Right hindlimb (tissue), 1 donor: ENCODE results near the gene RAB40C.

Source experiments
- DNase-seq: peaks from one replicate; pipeline ENCODE4 v3.0.0-alpha.2; 2018

Gene RAB40C

GRCh38 chr16:633336-634050, 43.6 kb downstream of the RAB40C start:
- DNase-seq = no peak

GRCh38 chr16:634051-634670, 44.3 kb downstream of the RAB40C start:
- DNase-seq = no peak

GRCh38 chr16:634996-635395, 45.1 kb downstream of the RAB40C start:
- DNase-seq = no peak

GRCh38 chr16:635573-636205, 45.8 kb downstream of the RAB40C start:
- no peak for DNase-seq

- peak; percentile 96 for DNase-seq
These were observed 46.6 kb downstream of the RAB40C start, which contains the start of gene METTL26 for GRCh38 chr16:636206-637080. Gene METTL26 (minus strand): TSS chr16:636305. CDS start chr16:636290, 15 bp downstream.

GRCh38 chr16:637081-638018, 47.5 kb downstream of the RAB40C start:
- no peak for DNase-seq

- no peak for DNase-seq
These were observed 48.2 kb downstream of the RAB40C start for GRCh38 chr16:638034-638543.

GRCh38 chr16:638836-639235, 49.0 kb downstream of the RAB40C start:
- no peak for DNase-seq

- no peak for DNase-seq
These were observed 50.7 kb downstream of the RAB40C start for GRCh38 chr16:640614-641013.

- DNase-seq = peak; percentile 84
These were observed 51.7 kb downstream of the RAB40C start, which contains the start of gene MCRIP2 for GRCh38 chr16:641326-642188. Gene MCRIP2 (plus strand): TSS chr16:641828. CDS start chr16:641992, 164 bp downstream.

GRCh38 chr16:642189-643049, 52.6 kb downstream of the RAB40C start:
- DNase-seq = no peak

GRCh38 chr16:643050-643368, 53.1 kb downstream of the RAB40C start:
- DNase-seq = no peak

GRCh38 chr16:644556-644955, 54.7 kb downstream of the RAB40C start:
- no peak for DNase-seq

- no peak for DNase-seq
These were observed 56.2 kb downstream of the RAB40C start for GRCh38 chr16:645852-646678.

- DNase-seq = no peak
These were observed 56.9 kb downstream of the RAB40C start for GRCh38 chr16:646679-647172.

- no peak for DNase-seq
These were observed 57.5 kb downstream of the RAB40C start for GRCh38 chr16:647173-647902.

- DNase-seq = no peak
These were observed 58.4 kb downstream of the RAB40C start for GRCh38 chr16:648071-648780.
